ENCODE measurements around the gene TMEM163.

DNA sequence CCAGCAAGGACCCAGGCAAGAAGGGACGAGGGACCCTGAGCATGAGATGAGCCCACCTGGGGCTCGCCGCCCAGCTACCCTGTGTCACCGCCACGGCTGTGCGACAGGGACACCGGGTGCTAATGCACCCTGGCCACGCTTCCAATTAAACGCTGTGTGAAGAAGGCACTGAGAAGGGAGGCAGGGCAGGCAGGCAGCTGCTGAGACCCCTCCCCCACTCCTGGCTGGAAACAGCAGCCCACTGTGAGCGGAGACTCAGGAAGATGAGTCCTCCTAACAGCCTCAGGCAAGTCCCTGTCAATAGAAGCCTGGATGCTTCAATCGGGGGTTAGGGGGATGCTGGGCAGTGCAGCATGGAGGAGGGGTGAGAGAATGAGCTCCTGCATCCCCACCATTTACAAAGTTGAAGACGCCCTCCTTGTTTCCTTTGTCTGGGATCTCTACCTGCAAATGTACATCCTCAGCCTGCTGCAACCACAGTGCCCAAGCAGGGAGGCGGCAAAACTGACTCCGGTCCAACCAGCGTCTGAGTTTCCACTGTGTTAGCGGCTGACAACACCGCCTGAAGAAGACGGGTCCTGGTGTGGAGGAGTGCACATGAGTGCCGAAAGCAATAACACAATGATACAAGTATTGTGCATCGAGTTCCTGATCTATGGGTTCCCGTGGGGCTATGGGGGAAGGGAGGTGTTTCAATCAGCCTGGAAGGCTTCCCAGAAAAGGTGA, 12.8 kb downstream of the TMEM163 start:
- TF ChIP-seq, protein P1, sequence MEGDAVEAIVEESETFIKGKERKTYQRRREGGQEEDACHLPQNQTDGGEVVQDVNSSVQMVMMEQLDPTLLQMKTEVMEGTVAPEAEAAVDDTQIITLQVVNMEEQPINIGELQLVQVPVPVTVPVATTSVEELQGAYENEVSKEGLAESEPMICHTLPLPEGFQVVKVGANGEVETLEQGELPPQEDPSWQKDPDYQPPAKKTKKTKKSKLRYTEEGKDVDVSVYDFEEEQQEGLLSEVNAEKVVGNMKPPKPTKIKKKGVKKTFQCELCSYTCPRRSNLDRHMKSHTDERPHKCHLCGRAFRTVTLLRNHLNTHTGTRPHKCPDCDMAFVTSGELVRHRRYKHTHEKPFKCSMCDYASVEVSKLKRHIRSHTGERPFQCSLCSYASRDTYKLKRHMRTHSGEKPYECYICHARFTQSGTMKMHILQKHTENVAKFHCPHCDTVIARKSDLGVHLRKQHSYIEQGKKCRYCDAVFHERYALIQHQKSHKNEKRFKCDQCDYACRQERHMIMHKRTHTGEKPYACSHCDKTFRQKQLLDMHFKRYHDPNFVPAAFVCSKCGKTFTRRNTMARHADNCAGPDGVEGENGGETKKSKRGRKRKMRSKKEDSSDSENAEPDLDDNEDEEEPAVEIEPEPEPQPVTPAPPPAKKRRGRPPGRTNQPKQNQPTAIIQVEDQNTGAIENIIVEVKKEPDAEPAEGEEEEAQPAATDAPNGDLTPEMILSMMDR (IDR thresholded peaks at IDR 0.05 in 2 of 3, conservative IDR thresholded peaks at IDR 0.05 in 1 of 3; ENCODE audit: borderline replicate concordance in 1 of 3, insufficient read depth in 1 of 3, low read depth in 2 of 3, low read length in 2 of 3): no peak
- TF ChIP-seq POLR2AphosphoS5 (IDR thresholded peaks at IDR 0.05; ENCODE audit: low read depth, low read length) (no peak), SRF (IDR thresholded peaks at IDR 0.05; ENCODE audit: low read depth) (no peak), CEBPB (IDR thresholded peaks at IDR 0.05; ENCODE audit: low read depth) (no peak), POLR2A (IDR thresholded peaks at IDR 0.05; ENCODE audit: borderline replicate concordance, extremely low read depth, insufficient read depth, insufficient read length) (no peak), FOSL1 (IDR thresholded peaks at IDR 0.05; ENCODE audit: low read depth) (no peak), EZH2 (IDR thresholded peaks at IDR 0.05) (no peak)
- TF ChIP-seq, protein P2, sequence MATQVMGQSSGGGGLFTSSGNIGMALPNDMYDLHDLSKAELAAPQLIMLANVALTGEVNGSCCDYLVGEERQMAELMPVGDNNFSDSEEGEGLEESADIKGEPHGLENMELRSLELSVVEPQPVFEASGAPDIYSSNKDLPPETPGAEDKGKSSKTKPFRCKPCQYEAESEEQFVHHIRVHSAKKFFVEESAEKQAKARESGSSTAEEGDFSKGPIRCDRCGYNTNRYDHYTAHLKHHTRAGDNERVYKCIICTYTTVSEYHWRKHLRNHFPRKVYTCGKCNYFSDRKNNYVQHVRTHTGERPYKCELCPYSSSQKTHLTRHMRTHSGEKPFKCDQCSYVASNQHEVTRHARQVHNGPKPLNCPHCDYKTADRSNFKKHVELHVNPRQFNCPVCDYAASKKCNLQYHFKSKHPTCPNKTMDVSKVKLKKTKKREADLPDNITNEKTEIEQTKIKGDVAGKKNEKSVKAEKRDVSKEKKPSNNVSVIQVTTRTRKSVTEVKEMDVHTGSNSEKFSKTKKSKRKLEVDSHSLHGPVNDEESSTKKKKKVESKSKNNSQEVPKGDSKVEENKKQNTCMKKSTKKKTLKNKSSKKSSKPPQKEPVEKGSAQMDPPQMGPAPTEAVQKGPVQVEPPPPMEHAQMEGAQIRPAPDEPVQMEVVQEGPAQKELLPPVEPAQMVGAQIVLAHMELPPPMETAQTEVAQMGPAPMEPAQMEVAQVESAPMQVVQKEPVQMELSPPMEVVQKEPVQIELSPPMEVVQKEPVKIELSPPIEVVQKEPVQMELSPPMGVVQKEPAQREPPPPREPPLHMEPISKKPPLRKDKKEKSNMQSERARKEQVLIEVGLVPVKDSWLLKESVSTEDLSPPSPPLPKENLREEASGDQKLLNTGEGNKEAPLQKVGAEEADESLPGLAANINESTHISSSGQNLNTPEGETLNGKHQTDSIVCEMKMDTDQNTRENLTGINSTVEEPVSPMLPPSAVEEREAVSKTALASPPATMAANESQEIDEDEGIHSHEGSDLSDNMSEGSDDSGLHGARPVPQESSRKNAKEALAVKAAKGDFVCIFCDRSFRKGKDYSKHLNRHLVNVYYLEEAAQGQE (IDR thresholded peaks at IDR 0.05; ENCODE audit: low read depth): no peak
- TF ChIP-seq, protein P3, sequence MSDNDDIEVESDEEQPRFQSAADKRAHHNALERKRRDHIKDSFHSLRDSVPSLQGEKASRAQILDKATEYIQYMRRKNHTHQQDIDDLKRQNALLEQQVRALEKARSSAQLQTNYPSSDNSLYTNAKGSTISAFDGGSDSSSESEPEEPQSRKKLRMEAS (IDR thresholded peaks at IDR 0.05): no peak

Data from HCT116 (cell line).